ENCODE results near the gene SIGLEC14. TPM values are rescaled to one million over a fixed set of nuclear protein-coding genes. Genes with fewer than 3 reads are reported as not detected.
"Not testable (repeated sequence)": the region's sequence is repeated elsewhere in the genome, so short reads cannot be mapped to it uniquely, and the experiment has no call there.

The SIGLEC14 gene
- total and polyA plus RNA-seq, 12 donors = 0.44 to 29.0 (median 8.7) TPM; not detected in 1

- TF ChIP-seq POLR2A (IDR thresholded peaks at IDR 0.05) (no peak), CTCF (IDR thresholded peaks at IDR 0.05) (no peak)
- no peak for DNase-seq
- no peaks in the 10 kb centered on the region for H3K9me3 ChIP-seq (replicated peaks in 1 of 3)
These were observed 34.8 kb upstream of the SIGLEC14 start for GRCh38 chr19:51681286-51681941.

GRCh38 chr19:51680474-51680873, 33.8 kb upstream of the SIGLEC14 start:
- no peaks in the 10 kb centered on the region for H3K9me3 ChIP-seq (replicated peaks in 1 of 3)
- no peaks in the 10 kb centered on the region for H3K36me3 ChIP-seq (replicated peaks in 1 of 2)
- no peak overlapping the region for H3K4me3 ChIP-seq
- no peak for DNase-seq
- H3K27ac ChIP-seq = no peak overlapping the region
- H3K4me1 ChIP-seq (replicated peaks in 1 of 2) = no peaks in the 10 kb centered on the region
- TF ChIP-seq CTCF (IDR thresholded peaks at IDR 0.05) (no peak), POLR2A (IDR thresholded peaks at IDR 0.05) (no peak)
- 73 to 96% (median 82%) methylated on average over 1 of the region's 1 CpG for WGBS, 4 donors
- peaks cover 5% of the 10 kb centered on the region for H3K27me3 ChIP-seq
- intact Hi-C loops (cut with DNase I) = loop anchor here in 1 of 2 donors (10.0 kb wide), 1 partner anchor 94 kb away; no protein-coding TSS in a partner anchor

More at GRCh38 chr19:51681286-51681941, 34.8 kb upstream of the SIGLEC14 start:
- no peaks in the 10 kb centered on the region for H3K36me3 ChIP-seq (replicated peaks in 1 of 2)
- H3K4me3 ChIP-seq = no peak overlapping the region
- 71 to 77% (median 73%) methylated on average over 3 of the region's 3 CpGs for WGBS, 4 donors
- H3K4me1 ChIP-seq (replicated peaks in 1 of 2) = peaks cover 0 to 5% of the 10 kb centered on the region in 2 donors
- intact Hi-C loops (cut with DNase I) = loop anchor here in 1 of 2 donors (10.0 kb wide), 1 partner anchor 93 kb away; no protein-coding TSS in a partner anchor
- H3K27me3 ChIP-seq = peaks cover 5% of the 10 kb centered on the region
- H3K27ac ChIP-seq = peak overlapping the region in 1 of 5 donors; percentile 13

- no peaks in the 10 kb centered on the region for H3K4me1 ChIP-seq (replicated peaks in 1 of 2)
- no peak overlapping the region for H3K27ac ChIP-seq
- H3K27me3 ChIP-seq = peaks cover 5% of the 10 kb centered on the region
- H3K36me3 ChIP-seq (replicated peaks in 1 of 2) = no peaks in the 10 kb centered on the region
- intact Hi-C loops (cut with DNase I) = no loop called here
- 64 to 73% (median 69%) methylated on average over 11 of the region's 11 CpGs for WGBS, 4 donors
- no peaks in the 10 kb centered on the region for H3K9me3 ChIP-seq (replicated peaks in 1 of 3)
- no peak for DNase-seq
- H3K4me3 ChIP-seq = no peak overlapping the region
- TF ChIP-seq CTCF (IDR thresholded peaks at IDR 0.05) = no peak
- no peak for TF ChIP-seq POLR2A (IDR thresholded peaks at IDR 0.05)
These were observed 30.0 kb upstream of the SIGLEC14 start for GRCh38 chr19:51676566-51677083.

- H3K4me1 ChIP-seq (replicated peaks in 1 of 2); intact Hi-C loops (cut with DNase I); H3K36me3 ChIP-seq (replicated peaks in 1 of 2); H3K4me3 ChIP-seq; H3K27me3 ChIP-seq; DNase-seq; H3K27ac ChIP-seq; H3K9me3 ChIP-seq (replicated peaks in 1 of 3): not testable (repeated sequence)
- 60 to 67% (median 64%) methylated on average over 7 of the region's 7 CpGs for WGBS, 4 donors
- peak; percentile 19 to 40 (median 31) for TF ChIP-seq CTCF (IDR thresholded peaks at IDR 0.05)
These were observed 29.4 kb upstream of the SIGLEC14 start for GRCh38 chr19:51675911-51676565.

Data from adrenal gland (tissue), 12 donors.